GM12865 (cell line): ENCODE results near the gene SLC36A3.

Source experiments
- DNase-seq: peaks from one replicate; pipeline ENCODE4 v3.0.0; 2010; ENCODE audit warnings: low read depth
- H3K4me3 ChIP-seq: 2 replicates; pipeline ENCODE4 v1.5.1; 2011; ENCODE audit warnings: mild to moderate bottlenecking, low read depth, low read length, control low read depth
- CTCF ChIP-seq: IDR thresholded peaks from 2 replicates; pipeline ENCODE4 v1.5.1; 2011; ENCODE audit warnings: low read length, control low read depth, low read depth, inconsistent platforms; ENCODE audit not compliant: insufficient read depth; ENCODE audit errors: missing control alignments

SLC36A3 gene

GRCh38 chr5:151231359-151231758 is 72.2 kb downstream of the SLC36A3 start:
- no peak for DNase-seq
- H3K4me3 ChIP-seq, result no peak overlapping the region
- TF ChIP-seq CTCF, result no peak

- no peak for DNase-seq
- no peak overlapping the region for H3K4me3 ChIP-seq
- no peak for TF ChIP-seq CTCF
These were observed 73.4 kb downstream of the SLC36A3 start for GRCh38 chr5:151230048-151230680.

- H3K4me3 ChIP-seq, result no peak overlapping the region
- TF ChIP-seq CTCF, result no peak
- DNase-seq, result no peak
These were observed 74.6 kb downstream of the SLC36A3 start for GRCh38 chr5:151228986-151229385.

GRCh38 chr5:151227918-151228447 is 75.6 kb downstream of the SLC36A3 start:
- no peak overlapping the region for H3K4me3 ChIP-seq
- DNase-seq, result no peak
- no peak for TF ChIP-seq CTCF
